SU-DHL-6 (cell line): ENCODE results near the gene MS4A10.

ENCODE experiments used
- H2AFZ ChIP-seq: fragments of 200-600 bp; sonication (generic); 2 replicates; pipeline ENCODE4 v1.6.1; 2014; ENCODE audit warnings: low read depth, mild to moderate bottlenecking, moderate library complexity, mixed read lengths, antibody characterized with exemption, low read length; ENCODE audit not compliant: severe bottlenecking
- H3F3A ChIP-seq: fragments of 200-600 bp; shearing (Covaris generic); 2 replicates; pipeline ENCODE4 v1.6.0; 2016; ENCODE audit warnings: antibody characterized with exemption, mild to moderate bottlenecking; ENCODE audit not compliant: insufficient read depth
- H3K27ac ChIP-seq: fragments of 200-600 bp; sonication (generic); 2 replicates; pipeline ENCODE4 v1.5.1; 2016; ENCODE audit warnings: low read depth, mild to moderate bottlenecking, low read length, moderate library complexity, mixed read lengths
- H3K27me3 ChIP-seq: fragments of 200-600 bp; sonication (generic), shearing (Covaris generic); 2 replicates; pipeline ENCODE4 v1.6.0; 2014; ENCODE audit warnings: mild to moderate bottlenecking, low read length
- H3K36me3 ChIP-seq: fragments of 200-600 bp; sonication (generic); 2 replicates; pipeline ENCODE4 v1.6.1; 2014; ENCODE audit warnings: mild to moderate bottlenecking, low read length, mixed read lengths
- H3K4me2 ChIP-seq: fragments of 300-600, 200-600 bp; shearing (Covaris generic), sonication (generic); 2 replicates; pipeline ENCODE4 v1.6.0; 2014; ENCODE audit warnings: low read length, low read depth, mild to moderate bottlenecking; ENCODE audit not compliant: poor library complexity, severe bottlenecking
- H3K4me3 ChIP-seq: fragments of 200-600 bp; sonication (generic); 2 replicates; pipeline ENCODE4 v1.5.1; 2014; ENCODE audit warnings: antibody characterized with exemption, low read length, mild to moderate bottlenecking, mixed read lengths; ENCODE audit not compliant: insufficient read depth, poor library complexity, severe bottlenecking
- H3K79me2 ChIP-seq: fragments of 200-600 bp; sonication (generic); 2 replicates; pipeline ENCODE4 v1.6.1; 2014; ENCODE audit warnings: mild to moderate bottlenecking, low read length, moderate library complexity; ENCODE audit not compliant: insufficient read depth
- H3K9ac ChIP-seq: fragments of 200-600 bp; sonication (generic); 2 replicates; pipeline ENCODE4 v1.7.0; 2014; ENCODE audit warnings: mild to moderate bottlenecking, low read length
- H3K9me2 ChIP-seq: fragments of 200-600 bp; sonication (generic); replicated peaks from 2 replicates; pipeline ENCODE4 v1.6.1; 2014; ENCODE audit warnings: low read length; ENCODE audit not compliant: insufficient read depth
- H3K9me3 ChIP-seq: fragments of 200-600 bp; sonication (generic); 2 replicates; pipeline ENCODE4 v1.6.1; 2014; ENCODE audit warnings: low read length, mixed read lengths; ENCODE audit not compliant: insufficient read depth
- H4K20me1 ChIP-seq: fragments of 200-600 bp; sonication (generic); 2 replicates; pipeline ENCODE4 v1.6.1; 2014; ENCODE audit warnings: low read depth, mild to moderate bottlenecking, antibody characterized with exemption, low read length, moderate library complexity, mixed read lengths
- EZH2phosphoT487 ChIP-seq: fragments of 200-600 bp; sonication (generic), shearing (Covaris generic); conservative IDR thresholded peaks from 2 replicates; pipeline ENCODE4 v1.6.1; 2018; ENCODE audit warnings: mild to moderate bottlenecking, antibody characterized with exemption, low read length, moderate library complexity, mixed read lengths
- TF ChIP-seq, protein P1 (sequence below): fragments of 200-600 bp; sonication (generic); IDR thresholded peaks from one replicate; pipeline ENCODE4 v1.5.1; 2017; ENCODE audit warnings: antibody characterized with exemption, mild to moderate bottlenecking, low read length, moderate library complexity; ENCODE audit not compliant: insufficient read depth, poor library complexity, severe bottlenecking

Gene MS4A10

DNA sequence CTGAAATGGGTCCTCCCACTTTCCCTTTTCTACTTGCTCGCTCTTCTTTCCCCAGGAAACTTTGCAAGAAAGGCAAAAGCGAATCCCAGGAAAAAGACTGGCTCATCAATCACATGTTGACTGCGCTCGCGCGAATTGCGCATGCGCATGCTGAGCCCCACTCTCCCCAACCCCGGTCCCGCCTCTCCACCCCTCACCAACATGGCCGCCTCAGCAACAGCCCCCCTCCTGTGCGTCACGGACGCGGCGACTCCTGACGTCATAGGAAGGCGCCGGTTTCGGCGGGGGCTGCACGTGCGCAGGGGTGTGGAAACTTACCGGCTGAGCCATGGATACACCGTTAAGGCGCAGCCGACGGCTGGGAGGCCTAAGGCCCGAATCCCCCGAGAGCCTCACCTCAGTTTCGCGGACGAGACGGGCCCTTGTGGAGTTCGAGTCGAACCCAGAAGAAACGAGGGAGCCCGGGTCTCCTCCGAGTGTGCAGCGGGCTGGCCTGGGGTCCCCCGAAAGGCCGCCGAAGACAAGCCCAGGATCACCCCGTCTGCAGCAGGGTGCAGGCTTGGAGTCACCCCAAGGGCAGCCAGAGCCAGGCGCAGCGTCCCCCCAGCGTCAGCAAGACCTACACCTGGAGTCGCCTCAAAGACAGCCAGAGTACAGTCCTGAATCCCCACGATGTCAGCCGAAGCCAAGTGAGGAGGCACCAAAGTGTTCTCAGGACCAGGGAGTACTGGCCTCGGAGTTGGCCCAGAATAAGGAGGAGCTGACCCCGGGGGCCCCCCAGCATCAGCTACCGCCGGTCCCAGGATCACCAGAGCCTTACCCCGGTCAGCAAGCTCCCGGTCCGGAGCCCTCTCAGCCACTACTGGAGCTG is 56.9 kb downstream of the MS4A10 start, which contains the start of gene CCDC86:
Gene CCDC86, plus strand, starts transcription at position 317 of the 871 bp plus-strand sequence. Its CDS starts 12 bp downstream, at position 329.
- Histone ChIP-seq H3K9ac (peak within 1 kb of the TSS; percentile 86), H2AFZ (peak within 1 kb of the TSS; percentile 43), H3K9me3 (no peaks in the 10 kb centered on the region), H3K36me3 (no peaks in the 10 kb centered on the region), H3F3A (no peaks in the 10 kb centered on the region), H3K9me2 (no peaks in the 10 kb centered on the region), H4K20me1 (no peaks in the 10 kb centered on the region), H3K27ac (no peak within 1 kb of the TSS), H3K27me3 (no peaks in the 10 kb centered on the region), H3K4me3 (peak within 1 kb of the TSS; percentile 94), H3K4me2 (peak within 1 kb of the TSS; percentile 71), H3K79me2 (peaks cover 44% of the 10 kb centered on the region)
- TF ChIP-seq EZH2phosphoT487: no peak
- TF ChIP-seq, protein P1, sequence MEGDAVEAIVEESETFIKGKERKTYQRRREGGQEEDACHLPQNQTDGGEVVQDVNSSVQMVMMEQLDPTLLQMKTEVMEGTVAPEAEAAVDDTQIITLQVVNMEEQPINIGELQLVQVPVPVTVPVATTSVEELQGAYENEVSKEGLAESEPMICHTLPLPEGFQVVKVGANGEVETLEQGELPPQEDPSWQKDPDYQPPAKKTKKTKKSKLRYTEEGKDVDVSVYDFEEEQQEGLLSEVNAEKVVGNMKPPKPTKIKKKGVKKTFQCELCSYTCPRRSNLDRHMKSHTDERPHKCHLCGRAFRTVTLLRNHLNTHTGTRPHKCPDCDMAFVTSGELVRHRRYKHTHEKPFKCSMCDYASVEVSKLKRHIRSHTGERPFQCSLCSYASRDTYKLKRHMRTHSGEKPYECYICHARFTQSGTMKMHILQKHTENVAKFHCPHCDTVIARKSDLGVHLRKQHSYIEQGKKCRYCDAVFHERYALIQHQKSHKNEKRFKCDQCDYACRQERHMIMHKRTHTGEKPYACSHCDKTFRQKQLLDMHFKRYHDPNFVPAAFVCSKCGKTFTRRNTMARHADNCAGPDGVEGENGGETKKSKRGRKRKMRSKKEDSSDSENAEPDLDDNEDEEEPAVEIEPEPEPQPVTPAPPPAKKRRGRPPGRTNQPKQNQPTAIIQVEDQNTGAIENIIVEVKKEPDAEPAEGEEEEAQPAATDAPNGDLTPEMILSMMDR: no peak

DNA sequence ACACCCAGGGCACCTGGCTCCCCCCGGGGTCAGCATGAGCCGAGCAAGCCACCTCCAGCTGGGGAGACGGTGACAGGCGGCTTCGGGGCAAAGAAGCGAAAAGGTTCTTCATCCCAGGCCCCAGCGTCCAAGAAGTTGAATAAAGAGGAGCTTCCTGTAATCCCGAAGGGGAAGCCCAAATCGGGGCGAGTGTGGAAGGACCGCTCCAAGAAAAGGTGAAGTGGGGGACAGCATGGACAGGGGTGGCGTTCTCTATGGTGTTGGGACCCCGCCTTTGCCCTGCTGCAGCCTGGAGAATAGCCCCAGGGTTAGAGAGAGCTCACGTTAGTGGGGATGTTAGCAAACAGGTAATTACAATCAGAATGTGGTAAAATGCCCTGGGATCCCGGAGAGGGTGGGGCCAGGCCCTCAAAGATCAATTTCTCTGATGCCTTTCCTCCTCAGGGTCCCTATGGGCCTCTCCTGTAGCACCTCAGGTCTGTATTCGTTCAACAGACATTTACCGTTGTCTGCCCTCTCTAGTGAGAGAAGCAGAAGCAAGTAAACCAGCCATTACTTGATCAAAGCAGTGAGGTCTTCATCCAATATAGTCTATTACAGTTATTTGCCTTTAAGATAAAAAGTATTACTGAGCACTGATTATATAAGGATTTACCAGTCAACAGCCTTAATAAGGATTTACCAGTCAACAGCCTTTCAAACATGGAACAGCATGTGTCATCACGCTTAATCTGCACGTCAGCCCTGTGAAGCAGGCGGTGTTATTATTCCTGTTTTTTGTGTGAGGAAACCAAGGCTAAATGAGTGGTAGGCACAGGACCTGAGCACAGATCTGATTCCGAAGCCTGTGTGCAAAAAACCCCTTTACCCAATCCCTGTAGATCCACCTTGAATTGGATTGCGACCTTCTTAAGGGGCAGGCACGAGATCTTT is 57.8 kb downstream of the MS4A10 start:
- H3K9me3 ChIP-seq: no peaks in the 10 kb centered on the region
- H3K36me3 ChIP-seq: no peaks in the 10 kb centered on the region
- no peaks in the 10 kb centered on the region for H3K9me2 ChIP-seq
- H2AFZ ChIP-seq: peak overlapping the region; percentile 43
- peaks cover 44% of the 10 kb centered on the region for H3K79me2 ChIP-seq
- peak overlapping the region; percentile 86 for H3K9ac ChIP-seq
- peak overlapping the region; percentile 71 for H3K4me2 ChIP-seq
- no peak for TF ChIP-seq EZH2phosphoT487
- TF ChIP-seq, protein P1: no peak
- no peaks in the 10 kb centered on the region for H3F3A ChIP-seq
- no peaks in the 10 kb centered on the region for H4K20me1 ChIP-seq
- H3K27ac ChIP-seq: no peak overlapping the region
- H3K4me3 ChIP-seq: peak overlapping the region; percentile 94
- H3K27me3 ChIP-seq: no peaks in the 10 kb centered on the region

DNA sequence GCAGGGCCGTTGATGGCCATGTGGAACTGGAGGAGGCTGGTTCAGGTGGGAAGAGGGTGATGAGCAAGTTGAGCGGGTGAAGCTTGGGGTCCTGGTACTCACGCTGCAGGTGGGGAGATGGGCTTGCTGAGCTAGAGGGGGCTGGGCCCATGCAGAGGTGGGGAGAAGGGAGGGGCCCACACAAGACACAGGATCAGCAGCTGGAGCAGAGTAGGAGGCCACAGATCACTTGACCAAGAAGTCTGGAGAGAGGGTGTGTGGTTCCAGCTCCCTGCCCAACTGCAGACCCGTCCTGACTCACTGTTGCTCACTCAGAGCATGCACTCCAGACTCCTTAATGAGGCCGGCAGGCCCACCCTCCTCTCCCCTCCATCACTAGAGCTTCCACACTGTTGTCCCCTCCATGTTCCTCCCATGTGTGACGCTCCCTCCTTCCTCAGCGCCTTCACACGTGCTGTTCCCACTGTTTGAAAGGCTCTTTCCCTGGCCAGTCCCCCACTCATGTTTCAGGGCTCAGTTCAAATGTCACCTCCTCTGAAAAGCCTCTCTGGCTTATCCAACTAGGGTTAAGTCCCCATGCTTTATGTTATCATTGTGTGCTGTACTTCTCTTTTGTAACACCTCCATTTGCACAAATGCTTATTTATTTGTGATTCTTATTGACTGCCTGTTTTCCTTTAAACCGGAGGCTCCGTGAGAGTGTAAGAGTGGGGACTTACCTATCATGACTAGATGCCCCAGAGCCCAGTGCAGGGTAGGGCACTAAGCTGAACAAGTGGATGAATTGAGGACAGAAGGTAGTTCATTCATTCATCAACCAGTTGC is 59.1 kb downstream of the MS4A10 start:
- no peaks in the 10 kb centered on the region for H3F3A ChIP-seq
- no peaks in the 10 kb centered on the region for H4K20me1 ChIP-seq
- no peaks in the 10 kb centered on the region for H3K9me2 ChIP-seq
- peak overlapping the region; percentile 71 for H3K4me2 ChIP-seq
- H3K9ac ChIP-seq: peak overlapping the region; percentile 86
- no peak overlapping the region for H3K27ac ChIP-seq
- no peaks in the 10 kb centered on the region for H3K9me3 ChIP-seq
- peaks cover 44% of the 10 kb centered on the region for H3K79me2 ChIP-seq
- H3K36me3 ChIP-seq: no peaks in the 10 kb centered on the region
- no peaks in the 10 kb centered on the region for H3K27me3 ChIP-seq
- H2AFZ ChIP-seq: no peak overlapping the region
- H3K4me3 ChIP-seq: peak overlapping the region; percentile 94
- TF ChIP-seq EZH2phosphoT487: no peak
- TF ChIP-seq, protein P1: no peak
